Glomerular endothelial cell (primary cell): ENCODE measurements around the gene AP4S1. TPM values are rescaled to one million over a fixed set of nuclear protein-coding genes. Genes with fewer than 3 reads are reported as not detected.
"Not testable (repeated sequence)": the region's sequence is repeated elsewhere in the genome, so short reads cannot be mapped to it uniquely, and the experiment has no call there.

Experiments used
- DNase-seq: peaks from one replicate; pipeline ENCODE4 v3.0.0-alpha.2; 2011; ENCODE audit warnings: low read depth, low spot score; ENCODE audit errors: extremely low read depth
- total RNA-seq: library from RNA; depleted of rRNA; stranded (reverse); fragments of >200 nt; gene quantifications from 2 replicates; pipeline ENCODE4 v1.2.3, GENCODE V29; 2015

AP4S1 gene
- total RNA-seq, 1 donor from 2014 or later: 3.7 TPM

DNA sequence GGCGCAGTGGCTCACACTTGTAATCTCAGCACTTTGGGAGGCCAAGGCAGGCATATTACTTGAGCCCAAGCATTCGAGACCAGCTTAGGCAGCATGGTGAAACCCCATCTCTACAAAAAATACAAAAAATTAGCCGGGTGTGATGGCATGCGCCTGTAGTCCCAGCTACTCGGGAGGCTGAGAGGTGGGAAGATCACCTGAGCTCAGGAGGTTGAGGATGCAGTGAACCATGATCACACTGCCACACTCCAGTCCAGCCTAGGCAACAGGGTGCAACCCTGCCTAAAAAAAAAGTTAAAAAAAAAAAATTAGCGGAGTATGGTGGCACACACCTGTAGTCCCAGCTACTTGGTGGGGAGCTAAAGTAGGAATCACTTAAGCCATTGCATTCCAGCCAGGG is 21.4 kb upstream of the AP4S1 start:
- DNase-seq: not testable (repeated sequence)

DNA sequence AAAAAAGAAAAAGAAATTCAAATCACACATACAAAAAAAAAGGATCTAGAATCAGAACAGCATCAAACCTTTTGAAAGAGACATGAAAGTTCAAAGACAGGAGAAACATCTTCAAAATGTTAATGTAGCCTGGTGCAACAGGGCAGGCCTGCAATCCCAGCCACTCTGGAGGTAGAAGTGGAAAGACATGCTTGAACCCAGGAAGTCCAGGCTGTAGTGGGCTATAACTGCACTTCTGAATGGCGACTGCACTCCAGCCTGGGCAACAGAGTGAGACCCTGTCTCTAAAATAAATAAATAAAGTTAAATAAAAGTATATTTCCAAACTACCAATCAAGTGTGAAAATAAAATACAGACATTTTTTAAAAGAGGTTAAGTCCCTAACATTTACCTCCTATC is 18.7 kb upstream of the AP4S1 start:
- no peak for DNase-seq

- DNase-seq: no peak
Observed at GRCh38 chr14:31009836-31010574, 15.4 kb upstream of the AP4S1 start.

GRCh38 chr14:31010935-31011334 is 14.5 kb upstream of the AP4S1 start:
- no peak for DNase-seq

DNA sequence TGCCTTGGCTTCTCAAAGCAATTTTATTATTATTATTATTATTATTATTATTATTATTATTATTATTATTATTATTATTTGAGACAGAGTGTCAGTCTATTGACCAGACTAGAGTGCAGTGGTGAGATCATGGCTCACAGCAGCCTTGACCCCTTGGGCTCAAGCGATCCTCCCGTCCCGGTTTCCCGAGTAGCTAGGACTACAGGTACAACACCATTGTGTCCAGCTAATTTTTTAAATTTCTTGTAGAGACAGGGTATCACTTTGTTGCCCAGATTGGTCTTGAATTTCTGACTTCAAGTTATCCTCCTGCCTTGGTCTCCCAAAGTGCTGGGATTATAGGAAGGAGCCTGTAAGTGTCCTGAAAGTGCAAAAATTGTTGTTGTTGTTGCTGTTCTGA is 11.6 kb upstream of the AP4S1 start:
- DNase-seq: no peak

DNA sequence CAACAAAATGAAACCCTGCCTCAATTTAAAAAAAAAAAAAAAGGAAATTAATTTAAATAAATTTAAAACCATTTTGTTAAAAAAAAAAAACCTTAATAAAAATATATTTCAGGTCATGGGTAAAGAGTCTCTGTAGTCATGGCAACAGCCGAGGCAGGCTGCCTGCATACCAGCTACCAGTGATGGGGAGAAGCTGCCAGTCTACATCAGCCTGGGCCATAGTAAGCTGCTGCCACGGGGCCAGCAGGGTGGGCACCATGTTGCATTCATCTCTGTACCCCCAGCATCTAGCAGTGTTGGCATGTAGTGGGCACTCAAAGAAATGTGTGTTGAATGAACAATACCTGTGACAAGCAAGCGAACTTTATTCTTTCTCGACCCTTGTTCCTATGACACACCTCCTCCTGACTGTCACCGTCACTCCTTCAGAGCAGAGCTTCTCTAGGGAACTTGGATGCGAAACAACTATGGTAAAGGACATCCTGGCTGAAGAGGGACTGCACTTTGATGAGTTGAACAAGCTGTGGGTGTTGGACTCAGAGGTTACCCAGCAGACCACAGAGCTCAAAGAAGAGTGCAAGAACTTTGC is 7.3 kb upstream of the AP4S1 start:
- no peak for DNase-seq

GRCh38 chr14:31020834-31021575 is 4.4 kb upstream of the AP4S1 start:
- no peak for DNase-seq

GRCh38 chr14:31021576-31021949 is 3.9 kb upstream of the AP4S1 start:
- no peak for DNase-seq

- no peak for DNase-seq
Observed at GRCh38 chr14:31022386-31022785, 3.1 kb upstream of the AP4S1 start.

DNA sequence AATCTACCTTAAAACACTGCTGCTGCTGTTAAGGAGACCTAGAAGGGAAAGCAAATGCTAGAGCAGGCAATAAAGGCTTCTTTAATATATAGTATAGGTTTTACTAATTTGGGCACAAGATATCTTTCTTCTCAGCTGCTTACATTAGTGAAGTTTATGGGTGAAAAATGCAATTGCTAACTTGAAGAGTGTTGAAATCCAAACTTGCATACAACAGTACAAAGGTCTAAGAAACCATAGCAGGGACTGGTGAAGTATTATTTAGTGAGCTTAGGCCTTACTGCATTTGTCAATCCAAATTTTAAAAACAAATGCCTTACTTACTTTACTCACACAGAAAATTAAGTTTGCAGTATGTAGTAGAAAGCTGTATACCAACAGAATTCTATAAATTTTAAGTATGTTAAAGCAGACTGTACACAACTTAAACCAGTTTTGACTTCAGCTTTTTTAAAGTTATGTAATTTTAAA is 1.4 kb upstream of the AP4S1 start:
- no peak for DNase-seq

DNA sequence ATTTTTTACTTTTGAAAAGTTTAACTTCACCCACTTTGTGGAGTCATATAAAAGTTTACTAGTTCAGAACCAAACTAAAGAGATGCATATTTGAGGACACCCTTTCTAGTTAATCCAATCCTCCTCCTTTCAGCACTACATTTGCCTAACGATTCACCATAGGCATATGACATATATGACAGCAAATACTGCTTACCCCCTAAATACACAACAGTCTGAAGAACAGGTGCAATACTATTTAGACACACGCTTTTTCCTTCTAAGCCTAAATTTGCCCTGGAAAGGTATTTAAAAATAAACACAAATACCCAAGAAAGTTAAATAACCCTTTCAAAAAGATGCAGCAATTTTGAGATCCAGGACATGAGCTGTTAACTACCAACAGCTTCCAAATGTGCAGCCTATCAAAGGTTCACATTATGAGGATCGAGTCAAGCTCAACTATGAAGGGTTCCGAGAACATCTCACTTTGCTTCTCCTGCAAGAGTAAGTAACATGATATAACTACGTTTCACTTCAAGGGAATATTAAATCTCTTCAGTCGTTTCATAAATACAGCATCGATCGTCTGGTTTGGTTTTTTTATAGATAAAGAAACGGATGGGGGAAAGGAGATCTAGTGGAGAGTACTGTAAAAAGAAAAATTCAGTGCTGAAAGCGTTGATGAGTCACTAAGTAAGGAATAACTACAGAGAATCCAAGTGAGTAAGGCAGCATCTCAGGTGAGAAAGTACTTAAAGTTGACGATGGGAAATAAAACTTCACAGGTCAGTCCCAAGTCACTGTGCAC is 677 bp upstream of the AP4S1 start:
- no peak for DNase-seq

GRCh38 chr14:31026077-31026449 is 614 bp downstream of the AP4S1 start, which contains the start of gene STRN3:
TSS of gene STRN3 (minus strand) at chr14:31026379. CDS start at chr14:31026185, 194 bp downstream.
- DNase-seq: no peak

- peak; percentile 83 for DNase-seq
Observed at GRCh38 chr14:31026450-31027235, 1.2 kb downstream of the AP4S1 start.

- DNase-seq: no peak
Observed at GRCh38 chr14:31027847-31028246, 2.4 kb downstream of the AP4S1 start.

- no peak for DNase-seq
Observed at GRCh38 chr14:31029016-31029970, 3.8 kb downstream of the AP4S1 start.

DNA sequence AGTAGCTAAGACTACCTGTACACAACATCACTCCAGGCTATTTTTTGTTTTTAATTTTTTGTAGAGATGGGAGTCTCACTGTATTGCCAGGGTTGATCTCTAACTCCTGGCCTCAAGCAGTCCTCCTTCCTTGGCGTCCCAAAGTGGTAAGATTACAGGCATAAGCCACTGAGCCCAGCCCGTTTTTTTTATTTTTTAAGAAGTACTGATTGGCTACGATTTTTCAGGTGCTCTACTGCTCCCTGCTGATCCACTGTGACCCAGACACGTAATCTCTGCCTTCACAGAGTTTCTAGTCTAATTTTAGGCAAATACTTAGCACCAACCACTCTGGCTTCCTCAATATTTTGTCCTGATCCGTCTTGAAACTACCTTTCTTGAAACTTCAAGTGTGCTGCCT is 5.0 kb downstream of the AP4S1 start:
- DNase-seq: no peak

- no peak for DNase-seq
Observed at GRCh38 chr14:31036552-31036951, 11.1 kb downstream of the AP4S1 start.

DNA sequence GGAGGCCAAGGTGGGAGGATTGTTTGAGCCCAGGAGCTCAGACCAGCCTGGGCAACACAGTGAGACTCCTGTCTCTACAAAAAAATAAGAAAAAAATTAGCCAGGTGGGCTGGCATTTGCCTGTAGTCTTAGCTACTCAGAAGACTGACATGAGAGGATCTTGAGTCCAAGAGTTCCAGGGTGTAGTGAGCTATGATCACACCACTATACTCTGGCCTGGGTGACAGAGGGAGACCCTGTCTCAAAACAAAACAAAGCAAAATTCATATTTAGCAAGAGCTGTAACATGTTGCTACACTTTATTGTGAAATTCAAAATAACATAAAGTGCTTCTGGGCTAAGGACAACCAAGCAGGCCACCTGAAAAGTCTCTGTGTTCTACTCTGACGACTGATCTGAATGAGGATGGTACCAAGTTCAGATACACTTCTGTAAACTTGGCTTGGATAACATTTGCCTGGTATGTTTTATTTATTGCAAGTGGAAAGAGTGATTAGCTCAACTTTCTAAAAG is 12.3 kb downstream of the AP4S1 start:
- DNase-seq: no peak
